K562 (cell line): ENCODE results near the gene GPR3. TPM values are rescaled to one million over a fixed set of nuclear protein-coding genes. Genes with fewer than 3 reads are reported as not detected.

ENCODE experiments used
- CHD4 ChIP-seq: fragments of 200-600 bp; sonication (generic); IDR thresholded peaks from 3 replicates; pipeline ENCODE4 v1.6.1; 2012; ENCODE audit warnings: low read depth, mild to moderate bottlenecking, mixed read lengths, low read length, inconsistent platforms; ENCODE audit not compliant: insufficient read depth, insufficient replicate concordance, poor library complexity, severe bottlenecking
- DNMT1 ChIP-seq: fragments of 450-650 bp; IDR thresholded peaks from 2 replicates; pipeline ENCODE4 v1.6.1; 2016; ENCODE audit warnings: antibody characterized with exemption, mild to moderate bottlenecking
- ELF4 ChIP-seq: fragments of 450-650 bp; formaldehyde crosslinking; IDR thresholded peaks from 2 replicates; pipeline ENCODE4 v1.4.0; 2022; ENCODE audit warnings: missing genetic modification characterization
- ETV5 ChIP-seq: sonication (generic); formaldehyde crosslinking; IDR thresholded peaks from 2 replicates; pipeline ENCODE4 v1.4.0; 2020; ENCODE audit warnings: low read depth, mild to moderate bottlenecking, missing genetic modification reagents
- HDAC8 ChIP-seq: fragments of 450-650 bp; IDR thresholded peaks from 2 replicates; pipeline ENCODE4 v1.6.1; 2016; ENCODE audit warnings: mild to moderate bottlenecking, missing genetic modification characterization, moderate library complexity, missing compliant biosample characterization
- IFI16 ChIP-seq: fragments of 250-450 bp; sonication (Bioruptor Pico); IDR thresholded peaks from 2 replicates; pipeline ENCODE4 v2.1.2; 2022; ENCODE audit warnings: mild to moderate bottlenecking, inconsistent platforms
- JUNB ChIP-seq: fragments of 450-650 bp; formaldehyde crosslinking; conservative IDR thresholded peaks from 2 replicates; pipeline ENCODE4 v1.4.0; 2020; ENCODE audit warnings: mild to moderate bottlenecking
- SP1 ChIP-seq: sonication (generic); formaldehyde crosslinking; IDR thresholded peaks from 2 replicates; pipeline ENCODE4 v1.8.1; 2022; ENCODE audit warnings: mild to moderate bottlenecking, missing genetic modification reagents
- ZNF23 ChIP-seq: fragments of 250-450 bp; sonication (Bioruptor Pico); IDR thresholded peaks from 2 replicates; pipeline ENCODE4 v1.4.0; 2020; ENCODE audit warnings: mild to moderate bottlenecking
- ZNF445 ChIP-seq: fragments of 250-450 bp; sonication (Bioruptor Pico); IDR thresholded peaks from 2 replicates; pipeline ENCODE4 v1.4.0; 2020; ENCODE audit warnings: low read depth, mild to moderate bottlenecking, moderate library complexity
- polyA plus RNA-seq, 8 experiments: library from polyadenylated mRNA; depleted of rRNA in 4 of 8; stranded (reverse) in 5 of 8; unstranded in 3 of 8; fragments of >200 nt; fragmentation: Nextera tagmentation in 2 of 8; fragmentation: Illumina TruSeq in 1 of 8; extraction: Ambion mirVana in 2 of 8; extraction: Trizol in 1 of 8; gene quantifications; 2 replicates each; pipeline versions ENCODE4 v1.2.1 to v1.2.3, GENCODE V29; 2011 to 2014; ENCODE audit warnings: inconsistent platforms in 1 of 8, missing spikeins in 1 of 8
- total RNA-seq, 7 experiments: library from RNA; depleted of rRNA in 6 of 7; stranded (reverse); fragments of >200 nt in 6 of 7; fragmentation: Illumina TruSeq in 2 of 7; extraction: Trizol in 2 of 7; gene quantifications; 2 replicates each; pipeline versions ENCODE4 v1.2.1 to v1.2.3, GENCODE V29; 2011 to 2021; ENCODE audit warnings: low replicate concordance in 1 of 7
- TF ChIP-seq, protein P1 (sequence below): fragments of 250-450 bp; sonication (Bioruptor Pico); IDR thresholded peaks from 2 replicates; pipeline ENCODE4 v1.4.0; 2020
- TF ChIP-seq, protein P2 (sequence below): fragments of 450-650 bp; IDR thresholded peaks from 2 replicates; pipeline ENCODE4 v1.6.1; 2016; ENCODE audit warnings: mild to moderate bottlenecking, moderate library complexity
- TF ChIP-seq, protein P3 (sequence below): IDR thresholded peaks from 2 replicates; pipeline ENCODE4 v1.6.1; 2014; ENCODE audit warnings: antibody characterized with exemption

GPR3 gene
- total and polyA plus RNA-seq, 9 of the 15 experiments (the other 6 are each of a cell fraction or from before 2014, with no cell fraction given) = 0.24 to 11.5 (median 3.7) TPM

DNA sequence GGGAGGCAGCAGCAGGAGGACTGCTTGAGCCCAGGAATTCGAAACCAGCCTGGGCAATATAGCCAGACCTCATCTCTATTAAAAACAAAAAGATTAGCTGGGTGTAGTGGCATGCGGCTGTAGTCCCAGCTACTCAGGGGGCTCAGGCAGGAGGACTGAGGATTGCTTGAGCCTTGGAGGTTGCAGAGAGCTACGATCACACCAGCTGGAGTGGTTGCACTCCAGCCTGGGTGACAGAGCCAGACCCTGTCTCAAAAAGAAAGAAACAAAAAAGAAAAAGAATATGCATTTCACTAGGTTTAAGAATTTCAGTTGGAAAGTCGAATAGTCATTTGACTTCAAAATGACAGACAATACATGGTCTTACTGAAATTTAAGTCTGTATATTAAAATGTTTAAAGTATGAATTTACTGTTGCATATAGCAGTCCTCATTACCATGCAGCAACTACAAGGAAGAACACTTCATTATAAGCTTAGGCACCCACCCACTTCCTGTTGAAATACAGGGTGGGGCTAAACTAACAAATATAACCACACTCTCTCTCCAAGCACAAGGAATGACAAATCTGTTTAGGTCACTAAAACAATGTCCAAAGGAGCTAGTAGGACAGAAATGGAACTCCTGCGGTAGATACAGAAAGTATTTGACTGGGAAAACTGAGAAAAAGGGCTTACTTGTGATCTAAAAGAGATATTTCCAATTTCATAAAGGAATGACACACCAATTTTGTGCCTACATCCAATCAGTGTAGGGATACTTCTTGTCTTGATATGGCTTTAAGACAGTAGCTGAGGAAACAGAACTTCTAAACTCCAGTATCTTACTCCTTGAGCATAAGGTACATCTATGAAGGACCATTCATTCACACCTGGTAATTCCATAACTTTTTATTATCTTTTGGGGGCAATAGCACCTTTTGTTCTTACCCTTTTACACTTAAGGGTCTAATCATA lies 44.1 kb downstream of the GPR3 start (continued):
- no peak for TF ChIP-seq CHD4
- TF ChIP-seq ZNF445 (CRISPR knock-in tag) = no peak
- TF ChIP-seq IFI16 = no peak
- TF ChIP-seq, protein P1, sequence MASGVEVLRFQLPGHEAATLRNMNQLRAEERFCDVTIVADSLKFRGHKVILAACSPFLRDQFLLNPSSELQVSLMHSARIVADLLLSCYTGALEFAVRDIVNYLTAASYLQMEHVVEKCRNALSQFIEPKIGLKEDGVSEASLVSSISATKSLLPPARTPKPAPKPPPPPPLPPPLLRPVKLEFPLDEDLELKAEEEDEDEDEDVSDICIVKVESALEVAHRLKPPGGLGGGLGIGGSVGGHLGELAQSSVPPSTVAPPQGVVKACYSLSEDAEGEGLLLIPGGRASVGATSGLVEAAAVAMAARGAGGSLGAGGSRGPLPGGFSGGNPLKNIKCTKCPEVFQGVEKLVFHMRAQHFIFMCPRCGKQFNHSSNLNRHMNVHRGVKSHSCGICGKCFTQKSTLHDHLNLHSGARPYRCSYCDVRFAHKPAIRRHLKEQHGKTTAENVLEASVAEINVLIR (CRISPR knock-in tag) = no peak
- no peak for TF ChIP-seq JUNB (CRISPR knock-in tag)
- TF ChIP-seq, protein P2, sequence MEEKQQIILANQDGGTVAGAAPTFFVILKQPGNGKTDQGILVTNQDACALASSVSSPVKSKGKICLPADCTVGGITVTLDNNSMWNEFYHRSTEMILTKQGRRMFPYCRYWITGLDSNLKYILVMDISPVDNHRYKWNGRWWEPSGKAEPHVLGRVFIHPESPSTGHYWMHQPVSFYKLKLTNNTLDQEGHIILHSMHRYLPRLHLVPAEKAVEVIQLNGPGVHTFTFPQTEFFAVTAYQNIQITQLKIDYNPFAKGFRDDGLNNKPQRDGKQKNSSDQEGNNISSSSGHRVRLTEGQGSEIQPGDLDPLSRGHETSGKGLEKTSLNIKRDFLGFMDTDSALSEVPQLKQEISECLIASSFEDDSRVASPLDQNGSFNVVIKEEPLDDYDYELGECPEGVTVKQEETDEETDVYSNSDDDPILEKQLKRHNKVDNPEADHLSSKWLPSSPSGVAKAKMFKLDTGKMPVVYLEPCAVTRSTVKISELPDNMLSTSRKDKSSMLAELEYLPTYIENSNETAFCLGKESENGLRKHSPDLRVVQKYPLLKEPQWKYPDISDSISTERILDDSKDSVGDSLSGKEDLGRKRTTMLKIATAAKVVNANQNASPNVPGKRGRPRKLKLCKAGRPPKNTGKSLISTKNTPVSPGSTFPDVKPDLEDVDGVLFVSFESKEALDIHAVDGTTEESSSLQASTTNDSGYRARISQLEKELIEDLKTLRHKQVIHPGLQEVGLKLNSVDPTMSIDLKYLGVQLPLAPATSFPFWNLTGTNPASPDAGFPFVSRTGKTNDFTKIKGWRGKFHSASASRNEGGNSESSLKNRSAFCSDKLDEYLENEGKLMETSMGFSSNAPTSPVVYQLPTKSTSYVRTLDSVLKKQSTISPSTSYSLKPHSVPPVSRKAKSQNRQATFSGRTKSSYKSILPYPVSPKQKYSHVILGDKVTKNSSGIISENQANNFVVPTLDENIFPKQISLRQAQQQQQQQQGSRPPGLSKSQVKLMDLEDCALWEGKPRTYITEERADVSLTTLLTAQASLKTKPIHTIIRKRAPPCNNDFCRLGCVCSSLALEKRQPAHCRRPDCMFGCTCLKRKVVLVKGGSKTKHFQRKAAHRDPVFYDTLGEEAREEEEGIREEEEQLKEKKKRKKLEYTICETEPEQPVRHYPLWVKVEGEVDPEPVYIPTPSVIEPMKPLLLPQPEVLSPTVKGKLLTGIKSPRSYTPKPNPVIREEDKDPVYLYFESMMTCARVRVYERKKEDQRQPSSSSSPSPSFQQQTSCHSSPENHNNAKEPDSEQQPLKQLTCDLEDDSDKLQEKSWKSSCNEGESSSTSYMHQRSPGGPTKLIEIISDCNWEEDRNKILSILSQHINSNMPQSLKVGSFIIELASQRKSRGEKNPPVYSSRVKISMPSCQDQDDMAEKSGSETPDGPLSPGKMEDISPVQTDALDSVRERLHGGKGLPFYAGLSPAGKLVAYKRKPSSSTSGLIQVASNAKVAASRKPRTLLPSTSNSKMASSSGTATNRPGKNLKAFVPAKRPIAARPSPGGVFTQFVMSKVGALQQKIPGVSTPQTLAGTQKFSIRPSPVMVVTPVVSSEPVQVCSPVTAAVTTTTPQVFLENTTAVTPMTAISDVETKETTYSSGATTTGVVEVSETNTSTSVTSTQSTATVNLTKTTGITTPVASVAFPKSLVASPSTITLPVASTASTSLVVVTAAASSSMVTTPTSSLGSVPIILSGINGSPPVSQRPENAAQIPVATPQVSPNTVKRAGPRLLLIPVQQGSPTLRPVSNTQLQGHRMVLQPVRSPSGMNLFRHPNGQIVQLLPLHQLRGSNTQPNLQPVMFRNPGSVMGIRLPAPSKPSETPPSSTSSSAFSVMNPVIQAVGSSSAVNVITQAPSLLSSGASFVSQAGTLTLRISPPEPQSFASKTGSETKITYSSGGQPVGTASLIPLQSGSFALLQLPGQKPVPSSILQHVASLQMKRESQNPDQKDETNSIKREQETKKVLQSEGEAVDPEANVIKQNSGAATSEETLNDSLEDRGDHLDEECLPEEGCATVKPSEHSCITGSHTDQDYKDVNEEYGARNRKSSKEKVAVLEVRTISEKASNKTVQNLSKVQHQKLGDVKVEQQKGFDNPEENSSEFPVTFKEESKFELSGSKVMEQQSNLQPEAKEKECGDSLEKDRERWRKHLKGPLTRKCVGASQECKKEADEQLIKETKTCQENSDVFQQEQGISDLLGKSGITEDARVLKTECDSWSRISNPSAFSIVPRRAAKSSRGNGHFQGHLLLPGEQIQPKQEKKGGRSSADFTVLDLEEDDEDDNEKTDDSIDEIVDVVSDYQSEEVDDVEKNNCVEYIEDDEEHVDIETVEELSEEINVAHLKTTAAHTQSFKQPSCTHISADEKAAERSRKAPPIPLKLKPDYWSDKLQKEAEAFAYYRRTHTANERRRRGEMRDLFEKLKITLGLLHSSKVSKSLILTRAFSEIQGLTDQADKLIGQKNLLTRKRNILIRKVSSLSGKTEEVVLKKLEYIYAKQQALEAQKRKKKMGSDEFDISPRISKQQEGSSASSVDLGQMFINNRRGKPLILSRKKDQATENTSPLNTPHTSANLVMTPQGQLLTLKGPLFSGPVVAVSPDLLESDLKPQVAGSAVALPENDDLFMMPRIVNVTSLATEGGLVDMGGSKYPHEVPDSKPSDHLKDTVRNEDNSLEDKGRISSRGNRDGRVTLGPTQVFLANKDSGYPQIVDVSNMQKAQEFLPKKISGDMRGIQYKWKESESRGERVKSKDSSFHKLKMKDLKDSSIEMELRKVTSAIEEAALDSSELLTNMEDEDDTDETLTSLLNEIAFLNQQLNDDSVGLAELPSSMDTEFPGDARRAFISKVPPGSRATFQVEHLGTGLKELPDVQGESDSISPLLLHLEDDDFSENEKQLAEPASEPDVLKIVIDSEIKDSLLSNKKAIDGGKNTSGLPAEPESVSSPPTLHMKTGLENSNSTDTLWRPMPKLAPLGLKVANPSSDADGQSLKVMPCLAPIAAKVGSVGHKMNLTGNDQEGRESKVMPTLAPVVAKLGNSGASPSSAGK = no peak
- TF ChIP-seq HDAC8 (tag) = no peak
- TF ChIP-seq, protein P3, sequence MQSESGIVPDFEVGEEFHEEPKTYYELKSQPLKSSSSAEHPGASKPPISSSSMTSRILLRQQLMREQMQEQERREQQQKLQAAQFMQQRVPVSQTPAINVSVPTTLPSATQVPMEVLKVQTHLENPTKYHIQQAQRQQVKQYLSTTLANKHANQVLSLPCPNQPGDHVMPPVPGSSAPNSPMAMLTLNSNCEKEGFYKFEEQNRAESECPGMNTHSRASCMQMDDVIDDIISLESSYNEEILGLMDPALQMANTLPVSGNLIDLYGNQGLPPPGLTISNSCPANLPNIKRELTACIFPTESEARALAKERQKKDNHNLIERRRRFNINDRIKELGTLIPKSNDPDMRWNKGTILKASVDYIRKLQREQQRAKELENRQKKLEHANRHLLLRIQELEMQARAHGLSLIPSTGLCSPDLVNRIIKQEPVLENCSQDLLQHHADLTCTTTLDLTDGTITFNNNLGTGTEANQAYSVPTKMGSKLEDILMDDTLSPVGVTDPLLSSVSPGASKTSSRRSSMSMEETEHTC = no peak
- no peak for TF ChIP-seq ZNF23 (CRISPR knock-in tag)
- no peak for TF ChIP-seq SP1 (CRISPR knock-in tag)
- TF ChIP-seq ELF4 (CRISPR knock-in tag) = no peak
- no peak for TF ChIP-seq DNMT1
- peak; percentile 40; the same call in 1 of the 2 replicates for TF ChIP-seq ETV5
